Urinary bladder (tissue), 4 donors: ENCODE data around the gene SLC44A1. TPM values are rescaled to one million over a fixed set of nuclear protein-coding genes. Genes with fewer than 3 reads are reported as not detected.

ENCODE experiments used
- DNase-seq: peaks from one replicate; pipeline ENCODE4 v3.0.0-alpha.2; 2015; ENCODE audit errors: extremely low spot score
- H3K27ac ChIP-seq: one replicate; pipeline ENCODE4 v1.5.1; 2013; ENCODE audit warnings: low read depth, mild to moderate bottlenecking, moderate library complexity
- H3K36me3 ChIP-seq: one replicate; pipeline ENCODE4 v1.6.1; 2013; ENCODE audit warnings: mild to moderate bottlenecking, moderate library complexity; ENCODE audit not compliant: insufficient read depth
- H3K4me1 ChIP-seq: one replicate; pipeline ENCODE4 v1.6.1; 2013; ENCODE audit warnings: mild to moderate bottlenecking, moderate library complexity; ENCODE audit not compliant: insufficient read depth
- H3K4me3 ChIP-seq: one replicate; pipeline ENCODE4 v1.5.1; 2013; ENCODE audit warnings: low read depth, low read length
- WGBS: extraction: QIAGEN DNeasy Blood & Tissue Kit; methylation state at CpG from one replicate; pipeline ENCODE4 v1.1.7; 2013; 5-methylcytosine and 5-hydroxymethylcytosine counted together
- polyA plus RNA-seq: library from polyadenylated mRNA; stranded (reverse); fragments of 200-250 nt; gene quantifications from one replicate; pipeline ENCODE4 v1.2.3, GENCODE V29; 2013
- total RNA-seq: library from RNA; depleted of rRNA; stranded (reverse); fragments of >200 nt; gene quantifications from one replicate; pipeline ENCODE4 v1.2.3, GENCODE V29; 2014
- donor health status: healthy with polysubstance abuse.
- donor health status: healthy.

The SLC44A1 gene
- total and polyA plus RNA-seq, 2 donors: 24.8 to 57.4 TPM

DNA sequence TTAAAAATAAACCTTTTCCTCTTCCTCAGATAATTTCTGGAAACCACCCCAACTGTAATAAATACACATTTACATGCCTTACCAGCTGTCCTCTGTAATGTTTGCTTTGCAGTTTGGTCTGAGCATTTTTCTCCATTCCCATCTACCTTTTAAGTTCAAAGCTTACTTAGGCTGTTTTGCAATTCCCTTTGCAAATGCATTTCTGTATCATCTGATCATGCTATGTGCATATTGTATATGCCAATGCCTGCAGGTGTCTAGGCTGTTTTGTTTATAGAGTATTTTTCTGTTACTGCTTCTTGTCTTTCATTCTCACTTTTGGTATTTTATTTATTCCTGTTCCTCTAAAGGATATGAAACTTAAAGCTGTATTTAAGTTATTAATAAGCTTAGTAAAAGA lies 86.3 kb downstream of the SLC44A1 start:
- Histone ChIP-seq H3K27ac (no peak overlapping the region), H3K4me3 (no peak overlapping the region), H3K36me3 (no peaks in the 10 kb centered on the region), H3K4me1 (no peaks in the 10 kb centered on the region)
- DNase-seq: no peak

DNA sequence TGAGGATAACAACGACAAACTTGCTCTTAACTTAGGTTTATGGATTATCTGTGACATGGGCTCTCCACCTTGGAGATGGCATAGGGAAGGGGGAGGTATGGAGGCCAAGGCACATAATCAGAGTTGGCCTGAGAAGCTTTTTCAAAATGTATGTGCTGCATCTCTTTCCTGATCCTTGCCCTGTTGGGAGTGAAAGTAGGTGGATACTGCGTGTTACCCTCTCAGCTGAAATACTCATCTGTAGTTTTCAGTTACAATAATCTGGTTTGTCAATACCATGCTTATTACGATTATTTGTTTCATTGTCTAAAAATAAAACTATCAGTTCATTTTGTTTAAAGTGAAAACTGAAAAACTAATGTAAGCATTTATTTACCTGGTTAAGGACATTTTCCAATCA lies 86.7 kb downstream of the SLC44A1 start:
- DNase-seq: no peak
- WGBS: 84% methylated on average over 3 of the region's 3 CpGs

DNA sequence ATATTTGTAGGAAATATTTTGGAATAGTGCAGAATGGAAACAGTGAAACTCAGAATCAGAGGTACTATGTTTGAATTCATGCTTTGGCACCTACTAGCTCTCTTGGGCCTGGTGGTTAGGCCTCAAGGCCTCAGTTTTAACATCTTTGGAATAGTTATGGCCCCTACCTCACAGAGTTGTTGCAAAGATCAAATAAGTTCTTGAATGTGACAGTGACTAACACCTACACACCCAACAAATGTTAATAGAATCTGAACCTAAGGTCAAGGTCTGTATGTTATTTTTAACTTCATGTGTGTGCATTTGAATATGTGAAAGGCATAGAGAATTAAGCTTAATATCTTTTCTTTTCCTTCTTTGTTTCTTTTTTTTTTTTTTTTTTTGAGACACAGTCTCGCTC lies 87.3 kb downstream of the SLC44A1 start:
- Histone ChIP-seq H3K4me1 (no peaks in the 10 kb centered on the region), H3K4me3 (no peak overlapping the region), H3K27ac (no peak overlapping the region), H3K36me3 (no peaks in the 10 kb centered on the region)
- WGBS: 100% methylated on average over 1 of the region's 1 CpG
- DNase-seq: no peak

More for the DNA sequence above, 86.7 kb downstream of the SLC44A1 start:
- Histone ChIP-seq H3K4me1 (no peaks in the 10 kb centered on the region), H3K27ac (no peak overlapping the region), H3K4me3 (no peak overlapping the region), H3K36me3 (no peaks in the 10 kb centered on the region)

DNA sequence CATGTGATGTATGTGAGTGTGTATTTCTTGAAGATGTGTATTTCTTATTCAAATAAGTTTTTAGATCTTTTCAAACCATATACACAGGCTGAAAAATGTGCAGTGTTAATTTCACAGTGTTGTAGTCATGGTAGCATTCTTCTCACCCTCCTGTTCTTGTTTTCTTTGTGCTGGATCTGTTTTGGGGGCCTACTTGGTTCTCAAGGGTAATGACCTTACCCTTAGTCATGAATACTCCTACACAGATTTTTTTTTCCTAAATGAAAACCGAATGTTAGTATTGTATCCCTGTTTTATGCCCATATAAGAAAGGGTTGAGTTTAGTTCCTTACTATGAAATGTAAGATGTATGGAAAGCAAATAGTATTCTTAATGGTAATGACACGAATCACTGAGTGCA lies 88.0 kb downstream of the SLC44A1 start:
- Histone ChIP-seq H3K36me3 (no peaks in the 10 kb centered on the region), H3K4me3 (no peak overlapping the region), H3K4me1 (no peaks in the 10 kb centered on the region), H3K27ac (no peak overlapping the region)
- DNase-seq: no peak
- WGBS: 93% methylated on average over 2 of the region's 2 CpGs

DNA sequence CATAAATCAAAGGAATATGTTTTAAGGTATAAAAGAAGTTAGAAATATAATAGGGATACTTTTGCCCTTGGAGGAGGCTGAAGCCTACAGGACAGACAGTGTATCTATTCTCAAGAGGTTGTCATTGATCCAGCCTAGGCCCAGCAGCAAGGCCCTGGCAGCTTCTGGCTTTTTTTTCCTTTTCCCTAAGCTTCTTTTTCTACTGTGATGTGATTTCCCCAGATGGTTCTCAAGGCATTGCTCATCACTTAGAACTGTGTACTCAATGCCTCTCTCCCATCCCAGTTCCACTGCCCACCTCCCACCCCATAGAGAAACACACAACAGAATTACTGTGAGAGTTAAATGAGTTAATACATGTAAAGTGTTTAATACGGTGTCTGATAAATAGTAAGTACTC lies 88.6 kb downstream of the SLC44A1 start:
- 90% methylated on average over 1 of the region's 1 CpG for WGBS
- no peaks in the 10 kb centered on the region for H3K4me1 ChIP-seq
- no peak overlapping the region for H3K4me3 ChIP-seq
- no peak overlapping the region for H3K27ac ChIP-seq
- H3K36me3 ChIP-seq: no peaks in the 10 kb centered on the region
- no peak for DNase-seq

DNA sequence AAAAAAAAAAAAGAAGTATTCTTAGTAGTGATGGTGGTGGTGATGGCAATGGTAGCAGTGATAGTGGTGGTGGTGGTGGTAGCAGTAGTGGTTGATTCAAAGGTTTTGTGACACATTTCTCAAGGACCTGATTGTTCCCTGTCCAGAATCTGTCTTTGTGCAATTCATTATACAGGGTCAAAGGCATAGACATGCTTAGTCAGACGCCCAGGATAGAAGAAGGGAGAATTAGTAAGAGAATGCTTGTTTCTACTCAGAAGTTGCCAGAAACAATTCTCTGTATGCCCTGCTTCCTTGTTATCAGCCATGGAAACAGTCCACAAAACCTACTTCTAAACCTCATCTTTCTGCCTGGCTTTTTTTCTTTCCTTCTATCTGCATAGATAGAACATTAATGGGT lies 89.4 kb downstream of the SLC44A1 start:
- Histone ChIP-seq H3K4me3 (no peak overlapping the region), H3K36me3 (no peaks in the 10 kb centered on the region), H3K27ac (no peak overlapping the region), H3K4me1 (no peaks in the 10 kb centered on the region)
- no peak for DNase-seq
- 76% methylated on average over 1 of the region's 1 CpG for WGBS

DNA sequence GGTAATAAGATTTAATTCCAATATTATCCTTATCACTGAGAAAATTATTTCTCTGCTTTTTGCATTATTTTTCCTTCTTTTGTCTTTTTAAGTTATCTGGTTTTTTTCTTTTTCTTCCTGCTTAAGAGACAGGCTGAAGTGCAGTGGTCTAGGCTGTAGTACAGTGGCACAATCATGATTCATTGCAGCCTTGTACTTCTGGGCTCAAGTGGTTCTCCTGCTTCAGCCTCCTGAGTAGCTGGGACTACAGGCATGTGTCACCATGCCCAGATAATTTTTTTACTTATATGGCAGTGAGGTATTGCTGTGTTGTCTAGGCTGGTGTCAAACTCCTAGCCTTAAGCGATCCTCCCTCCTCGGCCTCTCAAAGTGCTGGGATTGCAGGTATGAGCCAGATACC lies 93.9 kb downstream of the SLC44A1 start:
- WGBS: 97% methylated on average over 2 of the region's 2 CpGs
- DNase-seq: no peak
- no peaks in the 10 kb centered on the region for H3K36me3 ChIP-seq
- no peak overlapping the region for H3K27ac ChIP-seq
- H3K4me1 ChIP-seq: no peaks in the 10 kb centered on the region
- H3K4me3 ChIP-seq: no peak overlapping the region

DNA sequence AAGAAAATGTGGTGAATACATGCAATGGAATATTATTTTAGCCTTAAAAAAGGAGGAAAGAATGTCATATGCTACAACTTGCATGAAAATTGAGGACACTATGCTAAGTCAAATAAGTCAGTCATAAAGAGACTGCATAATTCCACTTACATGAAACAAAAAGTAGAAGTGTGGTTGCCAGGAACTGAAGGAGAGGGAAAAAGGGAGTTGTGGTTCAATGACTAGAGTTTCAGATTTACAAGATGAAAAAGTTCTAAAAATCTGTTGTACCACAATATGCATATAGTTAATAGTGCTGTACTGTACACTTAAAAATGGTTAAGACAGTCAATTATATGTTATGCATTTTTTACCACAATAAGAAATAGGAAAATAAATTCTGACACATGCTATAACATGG lies 95.4 kb downstream of the SLC44A1 start:
- Histone ChIP-seq H3K4me1 (no peaks in the 10 kb centered on the region), H3K4me3 (no peak overlapping the region), H3K36me3 (no peaks in the 10 kb centered on the region), H3K27ac (no peak overlapping the region)
- DNase-seq: no peak

DNA sequence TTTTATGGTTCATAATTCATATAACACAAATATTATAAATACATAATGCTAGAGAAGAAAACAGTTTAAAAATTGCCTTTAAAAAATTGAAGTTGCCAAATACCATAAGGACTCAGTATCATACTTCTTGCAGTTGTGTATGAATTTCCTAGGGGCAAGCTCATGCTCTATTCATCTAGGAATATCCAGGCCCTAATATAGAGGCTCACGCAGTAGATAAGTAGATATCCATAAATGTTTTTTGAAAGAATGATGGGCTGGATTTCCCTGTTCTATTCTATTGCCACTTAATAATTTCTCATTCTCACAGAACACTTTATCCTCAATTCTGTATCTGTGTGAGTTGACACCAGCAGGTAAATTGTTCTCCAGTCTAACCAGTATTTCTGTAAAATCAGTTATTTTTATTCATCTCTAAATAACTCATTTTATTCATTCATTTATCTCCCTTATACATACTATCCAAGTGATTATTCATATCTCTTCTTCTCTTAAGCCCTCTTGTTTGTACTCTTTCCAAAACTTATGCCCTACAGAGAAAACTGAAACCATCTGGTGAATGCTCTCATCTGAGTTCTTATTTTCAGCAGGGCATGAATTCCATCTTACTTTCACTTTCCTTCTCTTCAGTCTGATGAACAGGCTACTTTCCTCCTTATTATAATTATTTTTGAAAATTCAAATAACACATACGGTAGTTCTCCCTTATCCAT lies 97.1 kb downstream of the SLC44A1 start:
- DNase-seq: no peak
- Histone ChIP-seq H3K27ac (no peak overlapping the region), H3K4me1 (no peaks in the 10 kb centered on the region), H3K4me3 (no peak overlapping the region), H3K36me3 (no peaks in the 10 kb centered on the region)
- WGBS: 46% methylated on average over 2 of the region's 2 CpGs

DNA sequence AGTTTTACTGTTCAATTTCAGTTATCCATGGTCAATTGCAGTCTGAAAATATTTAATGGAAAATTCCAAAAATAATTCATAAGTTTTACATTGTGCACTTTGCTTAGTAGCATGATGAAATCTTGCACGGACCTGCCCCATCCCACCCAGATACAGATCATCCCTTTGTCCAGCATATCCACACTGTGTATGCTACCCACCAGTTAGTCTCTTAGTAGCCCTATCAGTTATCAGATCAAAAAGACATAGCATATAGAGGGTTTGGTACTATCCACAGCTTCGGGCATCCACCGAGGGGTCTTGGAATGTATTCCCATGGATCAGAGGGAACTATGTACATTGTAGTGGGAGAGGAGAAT lies 97.7 kb downstream of the SLC44A1 start:
- no peak for DNase-seq
- Histone ChIP-seq H3K36me3 (no peaks in the 10 kb centered on the region), H3K27ac (no peak overlapping the region), H3K4me3 (no peak overlapping the region), H3K4me1 (no peaks in the 10 kb centered on the region)
- WGBS: 71% methylated on average over 3 of the region's 3 CpGs

DNA sequence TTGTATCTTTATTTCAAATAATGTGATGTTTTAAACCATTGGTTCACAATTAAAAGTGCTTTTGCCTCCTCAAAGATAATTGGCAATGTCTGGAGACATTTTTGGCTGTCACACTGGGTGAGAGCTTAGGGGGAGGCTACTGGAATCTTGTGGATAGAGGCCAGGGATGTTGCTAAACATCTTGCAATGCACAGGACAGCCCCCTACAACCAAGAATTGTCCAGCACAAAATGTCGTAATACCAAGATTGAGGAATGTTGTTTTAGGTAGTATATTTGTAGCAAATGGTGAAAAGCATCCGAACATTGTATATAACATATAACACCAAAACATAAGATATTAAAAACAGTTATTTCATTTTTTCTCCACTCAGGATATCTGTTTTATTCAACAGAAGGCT lies 99.8 kb downstream of the SLC44A1 start:
- Histone ChIP-seq H3K36me3 (no peaks in the 10 kb centered on the region), H3K4me3 (no peak overlapping the region), H3K4me1 (no peaks in the 10 kb centered on the region), H3K27ac (no peak overlapping the region)
- WGBS: 98% methylated on average over 2 of the region's 2 CpGs
- DNase-seq: no peak

DNA sequence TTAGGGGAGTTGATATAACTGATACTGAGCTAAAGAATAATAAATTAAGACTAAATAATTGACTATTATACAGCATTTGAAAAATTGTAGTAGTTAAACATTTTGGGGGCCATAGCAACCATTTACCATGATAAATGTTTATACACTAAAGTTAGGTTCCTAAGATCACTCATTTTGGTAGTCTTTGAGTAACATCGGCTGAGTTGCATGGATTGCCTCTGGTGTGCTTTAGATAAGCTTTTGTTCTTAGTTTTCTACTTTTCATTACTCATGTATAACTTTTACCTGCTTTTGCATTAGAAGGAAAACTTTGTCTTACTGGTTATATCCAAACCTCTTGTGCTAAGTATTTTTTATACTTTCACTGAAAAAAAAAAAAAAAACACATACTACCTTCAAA lies 101.2 kb downstream of the SLC44A1 start:
- no peaks in the 10 kb centered on the region for H3K4me1 ChIP-seq
- WGBS: 97% methylated on average over 1 of the region's 1 CpG
- no peak overlapping the region for H3K4me3 ChIP-seq
- H3K36me3 ChIP-seq: no peaks in the 10 kb centered on the region
- no peak for DNase-seq
- no peak overlapping the region for H3K27ac ChIP-seq

DNA sequence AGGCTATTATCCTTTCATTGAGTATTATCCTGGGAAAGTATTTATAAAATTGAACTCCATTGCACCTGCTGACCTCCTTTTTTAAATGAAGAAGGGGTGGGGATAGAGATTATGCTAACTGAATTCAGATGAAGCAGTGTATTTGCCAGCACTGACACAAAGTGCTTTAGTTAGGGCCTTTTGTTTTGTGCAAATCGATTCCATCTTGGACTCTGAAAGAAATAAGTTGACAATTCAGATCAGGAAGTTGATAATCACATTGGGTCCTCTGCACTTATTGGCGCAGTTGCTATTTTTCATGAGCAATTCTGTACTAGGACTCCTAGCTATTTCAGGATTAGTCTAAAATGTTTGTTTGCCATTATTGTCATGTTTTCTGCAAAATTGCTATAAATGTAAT lies 101.8 kb downstream of the SLC44A1 start:
- DNase-seq: no peak
- no peak overlapping the region for H3K27ac ChIP-seq

DNA sequence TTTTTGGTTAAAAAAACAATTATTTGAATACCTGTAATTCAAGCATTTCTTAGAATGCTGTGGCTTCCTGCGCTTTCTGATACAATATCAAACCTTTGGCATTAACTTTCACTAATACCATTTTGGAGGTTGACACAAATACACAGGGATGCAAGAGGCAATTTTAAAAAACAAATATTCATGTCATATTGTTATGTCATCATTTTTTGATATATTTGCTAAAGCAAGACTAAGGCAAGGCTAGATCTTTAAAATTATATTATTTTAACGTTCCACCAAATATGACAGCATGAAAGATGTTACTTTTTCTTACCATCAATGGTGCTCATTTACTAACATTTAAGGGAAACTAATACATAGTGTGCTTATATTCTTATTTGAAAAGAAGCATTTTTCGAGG lies 110.0 kb downstream of the SLC44A1 start:
- Histone ChIP-seq H3K4me1 (no peaks in the 10 kb centered on the region), H3K27ac (no peak overlapping the region), H3K36me3 (no peaks in the 10 kb centered on the region), H3K4me3 (no peak overlapping the region)
- DNase-seq: no peak
- WGBS: 95% methylated on average over 3 of the region's 3 CpGs

More for the DNA sequence above, 101.8 kb downstream of the SLC44A1 start:
- Histone ChIP-seq H3K36me3 (no peaks in the 10 kb centered on the region), H3K4me3 (no peak overlapping the region), H3K4me1 (no peaks in the 10 kb centered on the region)
- 81% methylated on average over 2 of the region's 2 CpGs for WGBS

DNA sequence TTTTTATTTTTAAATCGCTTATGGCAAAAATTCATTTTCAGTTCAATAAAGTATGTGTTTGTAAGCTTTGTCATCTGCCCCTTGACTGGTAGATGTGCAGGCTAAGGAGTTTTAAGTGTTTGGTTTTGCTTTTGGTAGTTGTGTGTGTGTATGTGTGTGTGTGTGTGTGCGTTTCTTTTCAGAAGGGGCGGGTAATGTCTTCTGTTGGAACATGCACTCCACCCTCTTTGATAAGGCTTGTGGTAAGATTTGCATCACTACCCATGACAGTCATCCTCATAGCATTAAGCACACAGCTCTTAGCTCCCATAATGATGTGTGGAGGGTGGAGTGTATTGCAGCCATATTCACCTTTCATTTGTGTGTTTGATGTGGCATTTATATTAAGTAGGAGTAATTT lies 111.3 kb downstream of the SLC44A1 start:
- Histone ChIP-seq H3K4me1 (no peaks in the 10 kb centered on the region), H3K4me3 (no peak overlapping the region), H3K36me3 (no peaks in the 10 kb centered on the region), H3K27ac (no peak overlapping the region)
- DNase-seq: no peak
- 91% methylated on average over 3 of the region's 3 CpGs for WGBS
